Neural progenitor cell (in vitro differentiated cells): Measurements from ENCODE around the gene LZTS3.

Source experiments
- CTCF ChIP-seq: fragments of 200-600 bp; sonication (generic); IDR thresholded peaks from 2 replicates; pipeline ENCODE4 v1.5.1; 2017; ENCODE audit warnings: antibody characterized with exemption, mild to moderate bottlenecking
- EZH2phosphoT487 ChIP-seq: fragments of 200-600 bp; sonication (generic); IDR thresholded peaks from 2 replicates; pipeline ENCODE4 v1.6.1; 2017; ENCODE audit warnings: antibody characterized with exemption

- no peak for TF ChIP-seq CTCF
- no peak for TF ChIP-seq EZH2phosphoT487
Observed at GRCh38 chr20:3165473-3166337, 7.6 kb downstream of the LZTS3 start.
